Measurements from ENCODE around the gene MAP3K15. TPM values are rescaled to one million over a fixed set of nuclear protein-coding genes. Genes with fewer than 3 reads are reported as not detected.

Gene MAP3K15
- total RNA-seq, 1 experiment from 2014 or later = 1.3 TPM

- H3K9me2 ChIP-seq (ENCODE audit: insufficient read depth) = no peaks in the 10 kb centered on the region
- no peak overlapping the region for H3K9ac ChIP-seq (ENCODE audit: low read length)
- no TSS peak for BruUV-seq (replicated peaks)
- no peaks in the 10 kb centered on the region for H3K79me2 ChIP-seq (ENCODE audit: insufficient read depth, low read length)
- ATAC-seq = no peak
- intact Hi-C loops (cut with micrococcal nuclease) = no loop called here
- H3K4me1 ChIP-seq (ENCODE audit: control insufficient read depth in 1 of 2, insufficient read depth in 2 of 2, low read length in 2 of 2) = no peaks in the 10 kb centered on the region
- no peak overlapping the region for H3K4me2 ChIP-seq (ENCODE audit: low read length)
- no peaks in the 10 kb centered on the region for H4K20me1 ChIP-seq (ENCODE audit: insufficient read depth)
- H3K27ac ChIP-seq (ENCODE audit: low read depth, low read length) = no peak overlapping the region
- ChIA-PET RAD21 (ENCODE audit: low non-redundant PET in 1 of 2, low total read pairs in 2 of 2, uncharacterized antibody in 2 of 2, unreplicated experiment in 2 of 2) (no interaction called here), CTCF (no interaction called here), POLR2A (no interaction called here)
- no peak for DNase-seq (ENCODE audit: low read depth, low spot score)
- H3K9me3 ChIP-seq (ENCODE audit: control insufficient read depth in 1 of 2, insufficient read depth in 1 of 2, low read depth in 1 of 2, low read length in 2 of 2) = no peaks in the 10 kb centered on the region
- H2AFZ ChIP-seq (ENCODE audit: low read depth, low read length, poor library complexity, severe bottlenecking) = no peak overlapping the region
- no peak overlapping the region for H3K4me3 ChIP-seq (replicated peaks in 1 of 2; ENCODE audit: low read depth in 1 of 2, low read length in 2 of 2)
- no peaks in the 10 kb centered on the region for H3K27me3 ChIP-seq (ENCODE audit: insufficient read depth, low read length)
- TF ChIP-seq REST (IDR thresholded peaks at IDR 0.05; ENCODE audit: low read depth) (no peak), SIN3A (IDR thresholded peaks at IDR 0.05; ENCODE audit: low read depth) (no peak), TCF7L2 (IDR thresholded peaks at IDR 0.05; ENCODE audit: borderline replicate concordance, extremely low read depth, insufficient read depth, insufficient read length) (no peak), ZFX (IDR thresholded peaks at IDR 0.05) (no peak), YY1 (IDR thresholded peaks at IDR 0.05; ENCODE audit: extremely low read depth, insufficient replicate concordance, low read depth, low read length) (no peak), ZNF274 (IDR thresholded peaks at IDR 0.05; ENCODE audit: low read depth, low read length) (no peak), FOSL1 (IDR thresholded peaks at IDR 0.05; ENCODE audit: low read depth) (no peak), EZH2phosphoT487 (IDR thresholded peaks at IDR 0.05; ENCODE audit: borderline replicate concordance) (no peak), CEBPB (IDR thresholded peaks at IDR 0.05; ENCODE audit: low read depth) (no peak), CTCF (IDR thresholded peaks at IDR 0.05 in 2 of 3, conservative IDR thresholded peaks at IDR 0.05 in 1 of 3; ENCODE audit: borderline replicate concordance in 1 of 3, insufficient read depth in 1 of 3, low read depth in 2 of 3, low read length in 2 of 3) (no peak), EZH2 (IDR thresholded peaks at IDR 0.05) (no peak), EGR1 (IDR thresholded peaks at IDR 0.05; ENCODE audit: low read depth) (no peak), RAD21 (IDR thresholded peaks at IDR 0.05; ENCODE audit: low read depth) (no peak)
- TF ChIP-seq, protein P1, sequence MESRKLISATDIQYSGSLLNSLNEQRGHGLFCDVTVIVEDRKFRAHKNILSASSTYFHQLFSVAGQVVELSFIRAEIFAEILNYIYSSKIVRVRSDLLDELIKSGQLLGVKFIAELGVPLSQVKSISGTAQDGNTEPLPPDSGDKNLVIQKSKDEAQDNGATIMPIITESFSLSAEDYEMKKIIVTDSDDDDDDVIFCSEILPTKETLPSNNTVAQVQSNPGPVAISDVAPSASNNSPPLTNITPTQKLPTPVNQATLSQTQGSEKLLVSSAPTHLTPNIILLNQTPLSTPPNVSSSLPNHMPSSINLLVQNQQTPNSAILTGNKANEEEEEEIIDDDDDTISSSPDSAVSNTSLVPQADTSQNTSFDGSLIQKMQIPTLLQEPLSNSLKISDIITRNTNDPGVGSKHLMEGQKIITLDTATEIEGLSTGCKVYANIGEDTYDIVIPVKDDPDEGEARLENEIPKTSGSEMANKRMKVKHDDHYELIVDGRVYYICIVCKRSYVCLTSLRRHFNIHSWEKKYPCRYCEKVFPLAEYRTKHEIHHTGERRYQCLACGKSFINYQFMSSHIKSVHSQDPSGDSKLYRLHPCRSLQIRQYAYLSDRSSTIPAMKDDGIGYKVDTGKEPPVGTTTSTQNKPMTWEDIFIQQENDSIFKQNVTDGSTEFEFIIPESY (IDR thresholded peaks at IDR 0.05; ENCODE audit: extremely low read depth, insufficient replicate concordance, low read length) = no peak
- TF ChIP-seq, protein P2, sequence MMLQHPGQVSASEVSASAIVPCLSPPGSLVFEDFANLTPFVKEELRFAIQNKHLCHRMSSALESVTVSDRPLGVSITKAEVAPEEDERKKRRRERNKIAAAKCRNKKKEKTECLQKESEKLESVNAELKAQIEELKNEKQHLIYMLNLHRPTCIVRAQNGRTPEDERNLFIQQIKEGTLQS (IDR thresholded peaks at IDR 0.05) = no peak
- H3K36me3 ChIP-seq (ENCODE audit: control insufficient read depth in 1 of 2, insufficient read depth in 2 of 2, low read length in 2 of 2) = no peaks in the 10 kb centered on the region
Measured at GRCh38 chrX:19388741-19389140, 126.6 kb downstream of the MAP3K15 start.

Data from HCT116 (cell line).